ENCODE measurements around the gene PER1.

DNA sequence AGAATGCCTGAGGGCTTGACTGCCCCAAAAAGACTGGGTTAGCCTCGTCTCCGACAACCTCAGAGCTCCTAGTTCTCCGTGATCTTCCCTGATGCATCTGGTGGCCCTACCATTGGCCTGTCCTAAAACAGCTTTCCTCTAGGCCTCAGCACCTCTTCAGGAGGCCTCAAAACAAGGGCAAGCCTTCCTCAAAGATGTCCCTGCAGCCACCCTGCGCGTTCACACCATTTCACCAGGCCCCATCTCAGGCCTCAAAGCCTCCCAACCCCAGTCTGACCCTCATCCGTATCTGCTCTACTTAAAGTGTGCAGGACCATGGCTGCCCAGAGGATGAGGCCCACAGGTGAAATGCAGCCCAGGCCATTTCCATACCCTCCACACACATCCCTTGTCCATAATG, 41.3 kb downstream of the PER1 start:
- no peak for TF ChIP-seq HDGF (IDR thresholded peaks at IDR 0.05; ENCODE audit: borderline replicate concordance)
- no peak for TF ChIP-seq L3MBTL2 (conservative IDR thresholded peaks at IDR 0.05)
- no peak for TF ChIP-seq TARDBP (IDR thresholded peaks at IDR 0.05)
- TF ChIP-seq SP1 (IDR thresholded peaks at IDR 0.05) = no peak
- TF ChIP-seq FOXM1 (IDR thresholded peaks at IDR 0.05; ENCODE audit: borderline replicate concordance) = no peak
- TF ChIP-seq FOXK2 (IDR thresholded peaks at IDR 0.05) = no peak
- TF ChIP-seq SUZ12 (IDR thresholded peaks at IDR 0.05) = no peak
- no peak for TF ChIP-seq BHLHE40 (IDR thresholded peaks at IDR 0.05; ENCODE audit: borderline replicate concordance)
- no peak for TF ChIP-seq ZNF384 (IDR thresholded peaks at IDR 0.05)
- TF ChIP-seq ELF4 (IDR thresholded peaks at IDR 0.05) = no peak
- TF ChIP-seq FOXA1 (IDR thresholded peaks at IDR 0.05) = no peak
